Loucy (cell line): ENCODE data around the gene GABRG3.

Experiments used
- CTCF ChIP-seq: fragments of 200-600 bp; sonication (generic); conservative IDR thresholded peaks from 2 replicates; pipeline ENCODE4 v1.5.1; 2014; ENCODE audit warnings: mild to moderate bottlenecking, antibody characterized with exemption, low read length
- EZH2phosphoT487 ChIP-seq: fragments of 200-600 bp; IDR thresholded peaks from 2 replicates; pipeline ENCODE4 v1.6.1; 2018; ENCODE audit warnings: antibody characterized with exemption, mild to moderate bottlenecking, moderate library complexity, borderline replicate concordance

- TF ChIP-seq CTCF (no peak), EZH2phosphoT487 (no peak)
Measured at GRCh38 chr15:27360316-27360715, 389.3 kb downstream of the GABRG3 start.
